ENCODE data around the gene MITF. TPM values are rescaled to one million over a fixed set of nuclear protein-coding genes. Genes with fewer than 3 reads are reported as not detected.

The MITF gene
- total and polyA plus RNA-seq, 7 donors = 11.8 to 98.1 (median 49.9) TPM

- no peak overlapping the region for H3K27ac ChIP-seq
- no peaks in the 10 kb centered on the region for H3K36me3 ChIP-seq (ENCODE audit: insufficient read depth in 1 of 2, low read depth in 1 of 2)
- H3K9me3 ChIP-seq = no peaks in the 10 kb centered on the region
- TF ChIP-seq, protein P1, sequence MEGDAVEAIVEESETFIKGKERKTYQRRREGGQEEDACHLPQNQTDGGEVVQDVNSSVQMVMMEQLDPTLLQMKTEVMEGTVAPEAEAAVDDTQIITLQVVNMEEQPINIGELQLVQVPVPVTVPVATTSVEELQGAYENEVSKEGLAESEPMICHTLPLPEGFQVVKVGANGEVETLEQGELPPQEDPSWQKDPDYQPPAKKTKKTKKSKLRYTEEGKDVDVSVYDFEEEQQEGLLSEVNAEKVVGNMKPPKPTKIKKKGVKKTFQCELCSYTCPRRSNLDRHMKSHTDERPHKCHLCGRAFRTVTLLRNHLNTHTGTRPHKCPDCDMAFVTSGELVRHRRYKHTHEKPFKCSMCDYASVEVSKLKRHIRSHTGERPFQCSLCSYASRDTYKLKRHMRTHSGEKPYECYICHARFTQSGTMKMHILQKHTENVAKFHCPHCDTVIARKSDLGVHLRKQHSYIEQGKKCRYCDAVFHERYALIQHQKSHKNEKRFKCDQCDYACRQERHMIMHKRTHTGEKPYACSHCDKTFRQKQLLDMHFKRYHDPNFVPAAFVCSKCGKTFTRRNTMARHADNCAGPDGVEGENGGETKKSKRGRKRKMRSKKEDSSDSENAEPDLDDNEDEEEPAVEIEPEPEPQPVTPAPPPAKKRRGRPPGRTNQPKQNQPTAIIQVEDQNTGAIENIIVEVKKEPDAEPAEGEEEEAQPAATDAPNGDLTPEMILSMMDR (IDR thresholded peaks at IDR 0.05) = no peak
- H3K4me1 ChIP-seq = peaks cover 38% of the 10 kb centered on the region
- 81 to 87% (median 83%) methylated on average over 1 of the region's 1 CpG for WGBS, 3 donors
- intact Hi-C loops (cut with DNase I) = no loop called here
- no peak for DNase-seq
- no peaks in the 10 kb centered on the region for H3K27me3 ChIP-seq (ENCODE audit: insufficient read depth in 3 of 3, low read length in 2 of 3)
- H3K4me3 ChIP-seq = no peak overlapping the region
- no peak for ATAC-seq
Observed at GRCh38 chr3:69806735-69807438, 67.6 kb downstream of the MITF start.

- TF ChIP-seq, protein P1 (IDR thresholded peaks at IDR 0.05) = no peak
- H3K36me3 ChIP-seq (ENCODE audit: insufficient read depth in 1 of 2, low read depth in 1 of 2) = no peaks in the 10 kb centered on the region
- intact Hi-C loops (cut with DNase I) = no loop called here
- no peak for ATAC-seq
- H3K27me3 ChIP-seq (ENCODE audit: insufficient read depth in 3 of 3, low read length in 2 of 3) = no peaks in the 10 kb centered on the region
- no peak for DNase-seq
- H3K4me1 ChIP-seq = peaks cover 46% of the 10 kb centered on the region
- WGBS, 3 donors = 87 to 92% (median 88%) methylated on average over 1 of the region's 1 CpG
- H3K27ac ChIP-seq = no peak overlapping the region
- no peak overlapping the region for H3K4me3 ChIP-seq
- H3K9me3 ChIP-seq = no peaks in the 10 kb centered on the region
Observed at GRCh38 chr3:69807674-69808073, 68.4 kb downstream of the MITF start.

DNA sequence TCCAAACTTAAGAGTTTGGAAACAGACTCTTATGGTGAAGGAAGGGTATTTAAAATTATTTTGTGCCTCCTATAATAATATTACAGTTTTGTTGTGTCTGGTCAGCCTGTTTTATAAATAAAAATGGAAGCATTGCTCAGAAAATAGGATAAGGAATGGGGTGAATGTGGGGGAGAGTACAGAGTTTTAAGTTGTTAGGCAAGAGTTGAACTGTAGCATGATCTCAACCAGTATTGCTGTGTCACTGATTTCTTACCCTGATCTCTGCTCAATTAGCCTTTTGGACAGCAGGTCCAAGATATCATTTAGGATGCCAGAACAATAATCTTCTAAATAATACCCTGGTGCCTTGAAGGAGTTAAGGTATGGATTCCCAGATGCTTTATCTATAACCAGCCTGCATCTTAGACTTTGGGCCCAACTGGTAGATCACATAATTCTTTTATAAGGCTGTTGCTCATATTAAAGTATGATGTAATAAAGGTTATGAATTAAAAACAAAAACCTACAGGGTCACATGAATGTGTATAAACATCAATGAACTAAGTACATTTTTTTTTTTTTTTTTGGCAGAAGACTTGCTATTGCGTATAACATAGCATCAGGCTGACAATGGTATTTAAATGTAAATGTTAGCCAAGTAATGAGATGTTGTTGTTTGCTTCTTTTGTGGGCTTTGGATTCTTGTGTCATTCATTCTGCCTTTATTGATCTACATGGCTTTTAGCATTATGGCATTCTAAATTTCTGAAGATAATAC lies 70.0 kb downstream of the MITF start:
- WGBS, 3 donors = 79 to 100% (median 91%) methylated on average over 1 of the region's 1 CpG
- Histone ChIP-seq H3K9me3 (no peaks in the 10 kb centered on the region), H3K36me3 (ENCODE audit: insufficient read depth in 1 of 2, low read depth in 1 of 2) (no peaks in the 10 kb centered on the region), H3K4me1 (peaks cover 57% of the 10 kb centered on the region), H3K4me3 (no peak overlapping the region), H3K27ac (no peak overlapping the region), H3K27me3 (ENCODE audit: insufficient read depth in 3 of 3, low read length in 2 of 3) (no peaks in the 10 kb centered on the region)
- TF ChIP-seq, protein P1 (IDR thresholded peaks at IDR 0.05) = no peak
- ATAC-seq (no peak), DNase-seq (no peak)
- intact Hi-C loops (cut with DNase I) = no loop called here

- DNase-seq = no peak
- Histone ChIP-seq H3K27ac (no peak overlapping the region), H3K36me3 (ENCODE audit: insufficient read depth in 1 of 2, low read depth in 1 of 2) (no peaks in the 10 kb centered on the region), H3K4me3 (no peak overlapping the region), H3K4me1 (peaks cover 74% of the 10 kb centered on the region), H3K27me3 (ENCODE audit: insufficient read depth in 3 of 3, low read length in 2 of 3) (no peaks in the 10 kb centered on the region), H3K9me3 (no peaks in the 10 kb centered on the region)
- peak in 3 of 4 donors; percentile 40 to 64 (median 62) for ATAC-seq
- intact Hi-C loops (cut with DNase I) = no loop called here
- WGBS, 3 donors = 35 to 53% (median 38%) methylated on average over 4 of the region's 4 CpGs
- TF ChIP-seq, protein P1 (IDR thresholded peaks at IDR 0.05) = no peak
Observed at GRCh38 chr3:69811452-69812401, 72.5 kb downstream of the MITF start.

Data from psoas muscle (tissue), 8 donors.